ENCODE data around the gene NNT.
A peak's percentile ranks its signal among the peaks of the same experiment; 100 is the strongest.
"Not testable (repeated sequence)": the region's sequence is repeated elsewhere in the genome, so short reads cannot be mapped to it uniquely, and the experiment has no call there.

Gene NNT

GRCh38 chr5:43719783-43720182, 116.8 kb downstream of the NNT start:
- not testable (repeated sequence) for DNase-seq (ENCODE audit: low spot score)

- no peak for DNase-seq (ENCODE audit: low spot score)
Measured at GRCh38 chr5:43728581-43728980, 125.6 kb downstream of the NNT start.

GRCh38 chr5:43729846-43730478, 127.0 kb downstream of the NNT start:
- DNase-seq (ENCODE audit: low spot score), result peak; percentile 62

GRCh38 chr5:43730832-43731342, 127.9 kb downstream of the NNT start:
- DNase-seq (ENCODE audit: low spot score), result no peak

GRCh38 chr5:43731573-43731972, 128.6 kb downstream of the NNT start:
- DNase-seq (ENCODE audit: low spot score), result no peak

GRCh38 chr5:43745923-43746548, 143.1 kb downstream of the NNT start:
- DNase-seq (ENCODE audit: low spot score), result not testable (repeated sequence)

DNA sequence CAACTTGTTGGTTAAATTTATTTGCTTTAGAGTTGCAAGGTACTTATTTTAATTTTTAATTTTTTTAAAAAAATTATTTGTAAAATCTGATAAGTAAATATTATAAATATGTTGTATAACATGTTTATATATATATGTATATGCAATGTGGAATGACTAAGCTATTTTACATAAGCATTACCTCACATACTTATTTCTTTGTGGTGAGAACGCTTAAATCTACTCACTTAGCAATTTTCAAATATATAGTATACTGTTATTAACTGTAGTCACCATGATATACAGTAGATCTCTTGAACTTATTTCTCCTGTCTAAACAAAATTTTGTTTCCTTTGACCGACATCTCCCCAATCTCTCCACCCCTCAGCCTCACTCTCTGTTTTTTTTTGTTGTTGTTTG, 147.8 kb downstream of the NNT start:
- no peak for DNase-seq (ENCODE audit: low spot score)

DNA sequence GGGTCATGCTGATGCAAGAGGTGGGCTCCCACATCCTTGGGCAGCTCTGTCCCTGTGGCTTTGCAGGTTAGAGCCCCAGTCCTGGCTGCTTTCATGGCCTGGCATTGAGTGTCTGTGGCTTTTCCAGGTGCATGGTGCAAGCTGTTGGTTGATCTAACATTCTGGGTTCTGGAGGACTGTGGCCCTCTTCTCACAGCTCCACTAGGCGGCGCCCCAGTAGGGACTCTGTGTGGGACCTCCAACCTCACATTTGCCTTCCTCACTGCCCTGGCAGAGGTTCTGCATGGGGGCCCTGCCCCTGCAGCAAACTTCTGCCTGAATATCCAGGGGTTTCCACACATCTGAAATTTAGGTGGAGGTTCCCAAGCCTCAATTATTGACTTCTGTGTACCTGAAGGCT, 150.1 kb downstream of the NNT start:
- no peak for DNase-seq (ENCODE audit: low spot score)

Data from LoVo (cell line).